ENCODE data around the gene RFX8. TPM values are rescaled to one million over a fixed set of nuclear protein-coding genes. Genes with fewer than 3 reads are reported as not detected.

RFX8 gene
- total and polyA plus RNA-seq, 2 of the 4 experiments (the other 2 are of a cell fraction) = 2.9 to 5.3 TPM

DNA sequence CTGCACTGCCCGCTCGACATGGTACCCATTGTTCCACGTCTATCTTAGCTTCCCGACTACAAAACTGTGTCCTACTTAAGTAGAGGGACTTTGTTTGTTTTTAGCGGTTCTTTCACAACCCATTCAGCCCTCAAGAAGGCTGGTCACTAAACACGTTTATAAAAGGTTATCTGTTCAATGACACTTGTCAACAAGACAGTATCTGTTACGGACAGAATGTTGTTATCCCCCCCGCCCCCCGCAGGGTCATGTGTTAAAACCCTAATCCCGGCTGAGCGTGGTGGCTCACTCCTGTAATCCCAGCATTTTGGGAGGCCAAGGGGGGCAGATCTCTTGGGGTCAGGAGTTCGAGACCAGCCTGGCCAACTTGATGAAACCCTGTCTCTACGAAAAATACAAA lies 47.2 kb downstream of the RFX8 start:
- H2BK5ac ChIP-seq (ENCODE audit: low read depth, low read length, poor library complexity, severe bottlenecking) = no peak overlapping the region
- 97% methylated on average over 6 of the region's 13 CpGs; no CpG with 5 or more reads in 1 of the 2 experiments for WGBS, 2 experiments (ENCODE audit: extremely low coverage in 2 of 2, insufficient read length in 1 of 2)
- H4K20me1 ChIP-seq (ENCODE audit: insufficient read depth, low read length) = no peaks in the 10 kb centered on the region
- H3K23ac ChIP-seq (ENCODE audit: low read depth, low read length) = no peak overlapping the region
- H3K4me2 ChIP-seq (ENCODE audit: low read depth, low read length) = no peak overlapping the region
- ATAC-seq (ENCODE audit: low read depth) (no peak), DNase-seq (no peak)
- no peak overlapping the region for H3K27ac ChIP-seq (ENCODE audit: insufficient read depth, low read length)
- no peak overlapping the region for H2BK120ac ChIP-seq (ENCODE audit: low read depth, low read length)
- no peaks in the 10 kb centered on the region for H3K4me1 ChIP-seq (ENCODE audit: control insufficient read depth, insufficient read depth, low read length)
- no peak overlapping the region for H3K56ac ChIP-seq (ENCODE audit: extremely low read depth, insufficient read depth, low read length)
- intact Hi-C loops (cut with micrococcal nuclease) (no loop called here), in situ Hi-C loops (cut with MboI; ENCODE audit: low sequenced_read_pairs) (loop anchor here (10.0 kb wide), 1 partner anchor 417 kb away; no protein-coding TSS in a partner anchor), dilution Hi-C loops (cut with HindIII; ENCODE audit: low sequenced_read_pairs, unreplicated experiment) (no loop called here)
- no peaks in the 10 kb centered on the region for H3K27me3 ChIP-seq (ENCODE audit: control insufficient read depth, insufficient read depth, low read length)
- no peak overlapping the region for H3K4ac ChIP-seq (ENCODE audit: low read depth, low read length)
- no peaks in the 10 kb centered on the region for H3K36me3 ChIP-seq (ENCODE audit: control insufficient read depth, insufficient read depth, low read length)
- no TSS peak for BruUV-seq (replicated peaks)
- H2AK9ac ChIP-seq (replicated peaks; ENCODE audit: low read depth, low read length, poor library complexity) = no peak overlapping the region
- H4K8ac ChIP-seq (ENCODE audit: low read depth in 2 of 2, low read length in 2 of 2) = no peak overlapping the region
- H2AFZ ChIP-seq (replicated peaks; ENCODE audit: low read length, poor library complexity) = no peak overlapping the region
- ChIA-PET POLR2A (ENCODE audit: unreplicated experiment) (no interaction called here), CTCF (no interaction called here)
- H2AK5ac ChIP-seq (ENCODE audit: low read depth, low read length) = no peak overlapping the region
- H3K14ac ChIP-seq (replicated peaks; ENCODE audit: low read depth, low read length) = no peak overlapping the region
- H3K9me3 ChIP-seq (ENCODE audit: control insufficient read depth, insufficient read depth, low read length) = no peaks in the 10 kb centered on the region
- no peak overlapping the region for H3K9ac ChIP-seq (ENCODE audit: low read depth, low read length)
- no peak overlapping the region for H2BK20ac ChIP-seq (ENCODE audit: low read depth, low read length)
- no peak overlapping the region for H3K4me3 ChIP-seq (ENCODE audit: insufficient read depth, low read depth, low read length)
- TF ChIP-seq CEBPB (IDR thresholded peaks at IDR 0.05; ENCODE audit: low read depth, low read length) = no peak
- no peak for TF ChIP-seq MAFK (IDR thresholded peaks at IDR 0.05; ENCODE audit: low read depth, low read length)
- no peak for TF ChIP-seq SMC3 (IDR thresholded peaks at IDR 0.05; ENCODE audit: low read depth, low read length)
- TF ChIP-seq, protein P1, sequence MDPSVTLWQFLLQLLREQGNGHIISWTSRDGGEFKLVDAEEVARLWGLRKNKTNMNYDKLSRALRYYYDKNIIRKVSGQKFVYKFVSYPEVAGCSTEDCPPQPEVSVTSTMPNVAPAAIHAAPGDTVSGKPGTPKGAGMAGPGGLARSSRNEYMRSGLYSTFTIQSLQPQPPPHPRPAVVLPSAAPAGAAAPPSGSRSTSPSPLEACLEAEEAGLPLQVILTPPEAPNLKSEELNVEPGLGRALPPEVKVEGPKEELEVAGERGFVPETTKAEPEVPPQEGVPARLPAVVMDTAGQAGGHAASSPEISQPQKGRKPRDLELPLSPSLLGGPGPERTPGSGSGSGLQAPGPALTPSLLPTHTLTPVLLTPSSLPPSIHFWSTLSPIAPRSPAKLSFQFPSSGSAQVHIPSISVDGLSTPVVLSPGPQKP (IDR thresholded peaks at IDR 0.05; ENCODE audit: borderline replicate concordance, low read depth, low read length) = no peak
- no peak for TF ChIP-seq MAZ (IDR thresholded peaks at IDR 0.05; ENCODE audit: borderline replicate concordance, low read depth, low read length)
- no peak for TF ChIP-seq RFX5 (IDR thresholded peaks at IDR 0.05; ENCODE audit: low read depth, low read length)
- TF ChIP-seq BHLHE40 (IDR thresholded peaks at IDR 0.05; ENCODE audit: low read depth, low read length) = no peak
- TF ChIP-seq CHD1 (IDR thresholded peaks at IDR 0.05; ENCODE audit: low read depth, low read length) = no peak
- TF ChIP-seq FOS (IDR thresholded peaks at IDR 0.05; ENCODE audit: low read depth, low read length) = no peak
- no peak for TF ChIP-seq RAD21 (IDR thresholded peaks at IDR 0.05; ENCODE audit: low read length)
- no peak for TF ChIP-seq USF2 (IDR thresholded peaks at IDR 0.05; ENCODE audit: low read depth, low read length)
- no peak for TF ChIP-seq RCOR1 (IDR thresholded peaks at IDR 0.05; ENCODE audit: insufficient replicate concordance, low read length)
- TF ChIP-seq POLR2A (IDR thresholded peaks at IDR 0.05; ENCODE audit: low read depth, low read length) = no peak
- TF ChIP-seq, protein P2, sequence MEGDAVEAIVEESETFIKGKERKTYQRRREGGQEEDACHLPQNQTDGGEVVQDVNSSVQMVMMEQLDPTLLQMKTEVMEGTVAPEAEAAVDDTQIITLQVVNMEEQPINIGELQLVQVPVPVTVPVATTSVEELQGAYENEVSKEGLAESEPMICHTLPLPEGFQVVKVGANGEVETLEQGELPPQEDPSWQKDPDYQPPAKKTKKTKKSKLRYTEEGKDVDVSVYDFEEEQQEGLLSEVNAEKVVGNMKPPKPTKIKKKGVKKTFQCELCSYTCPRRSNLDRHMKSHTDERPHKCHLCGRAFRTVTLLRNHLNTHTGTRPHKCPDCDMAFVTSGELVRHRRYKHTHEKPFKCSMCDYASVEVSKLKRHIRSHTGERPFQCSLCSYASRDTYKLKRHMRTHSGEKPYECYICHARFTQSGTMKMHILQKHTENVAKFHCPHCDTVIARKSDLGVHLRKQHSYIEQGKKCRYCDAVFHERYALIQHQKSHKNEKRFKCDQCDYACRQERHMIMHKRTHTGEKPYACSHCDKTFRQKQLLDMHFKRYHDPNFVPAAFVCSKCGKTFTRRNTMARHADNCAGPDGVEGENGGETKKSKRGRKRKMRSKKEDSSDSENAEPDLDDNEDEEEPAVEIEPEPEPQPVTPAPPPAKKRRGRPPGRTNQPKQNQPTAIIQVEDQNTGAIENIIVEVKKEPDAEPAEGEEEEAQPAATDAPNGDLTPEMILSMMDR (conservative IDR thresholded peaks at IDR 0.05; ENCODE audit: low read depth, low read length) = no peak
- no peak for TF ChIP-seq MXI1 (IDR thresholded peaks at IDR 0.05; ENCODE audit: borderline replicate concordance, low read depth, low read length)
- TF ChIP-seq NFE2L2 (IDR thresholded peaks at IDR 0.05; ENCODE audit: low read depth, low read length) = no peak
- H4K91ac ChIP-seq (ENCODE audit: insufficient read depth, low read depth, low read length) = no peak overlapping the region
- peaks cover 9% of the 10 kb centered on the region for H3K9me1 ChIP-seq (ENCODE audit: insufficient read depth, low read length)
- H3K18ac ChIP-seq (ENCODE audit: low read depth, low read length) = no peak overlapping the region
- H2BK15ac ChIP-seq (ENCODE audit: low read depth, low read length) = no peak overlapping the region
- H4K5ac ChIP-seq (ENCODE audit: low read depth, low read length) = no peak overlapping the region
- H3K79me1 ChIP-seq (ENCODE audit: low read depth in 1 of 2, low read length in 2 of 2) = peaks cover 17 to 25% of the 10 kb centered on the region in 2 experiments

All from IMR-90 (cell line).